ENCODE data around the gene ACSF3.

The ACSF3 gene

DNA sequence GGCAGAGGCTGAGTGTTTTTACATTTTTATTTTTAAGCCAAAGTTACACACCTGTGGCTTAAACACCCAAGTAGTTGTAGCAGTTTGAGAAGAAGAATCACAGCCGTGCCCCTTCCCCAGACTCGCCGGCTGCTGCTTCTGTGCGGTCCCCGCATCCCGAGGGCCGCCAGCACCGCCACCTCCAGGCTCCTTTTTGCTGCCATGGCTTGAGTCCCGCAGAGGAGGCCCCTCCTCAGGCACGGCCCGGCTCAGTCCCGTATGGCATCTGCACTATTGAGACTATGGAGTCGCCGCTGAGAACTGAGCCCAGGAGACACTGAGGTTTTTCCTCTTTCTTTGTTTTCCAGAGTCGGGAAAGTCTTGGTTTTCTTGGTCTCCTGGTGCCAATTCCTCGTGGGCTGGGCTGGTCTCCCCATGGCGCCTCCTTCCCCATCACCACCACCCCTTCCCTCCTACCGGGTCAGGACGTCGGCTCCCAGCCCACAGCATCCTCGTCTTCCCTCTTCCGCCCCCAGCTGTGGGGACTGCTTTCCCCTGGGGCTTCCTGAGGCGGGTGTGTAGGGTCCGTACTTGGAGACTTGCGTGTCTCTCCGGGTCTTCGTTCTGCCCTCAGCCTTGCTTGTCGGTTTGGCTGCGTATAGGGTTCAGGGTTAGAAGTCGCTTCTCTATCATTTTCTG lies 45.3 kb downstream of the ACSF3 start:
- peaks cover 0 to 63% of the 10 kb centered on the region in 2 experiments; a peak in 1 of 3 replicates for H3K36me3 ChIP-seq (ENCODE audit: control insufficient read depth in 2 of 2, insufficient read depth in 1 of 2, low read length in 2 of 2)
- TF ChIP-seq SP3 (tag by site-specific recombination; IDR thresholded peaks at IDR 0.05) (no peak), ZNF423 (tag by site-specific recombination; IDR thresholded peaks at IDR 0.05) (no peak), ZNF549 (tag by site-specific recombination; IDR thresholded peaks at IDR 0.05) (no peak), GFI1B (tag by site-specific recombination; IDR thresholded peaks at IDR 0.05) (no peak), ZNF777 (tag by site-specific recombination; IDR thresholded peaks at IDR 0.05; ENCODE audit: borderline replicate concordance) (no peak), ZBTB1 (tag by site-specific recombination; IDR thresholded peaks at IDR 0.05) (no peak), ZNF76 (tag by site-specific recombination; IDR thresholded peaks at IDR 0.05; ENCODE audit: borderline replicate concordance, low read depth) (no peak), HOXD13 (CRISPR knock-in tag; IDR thresholded peaks at IDR 0.05; ENCODE audit: borderline replicate concordance) (no peak), ZSCAN23 (tag by site-specific recombination; IDR thresholded peaks at IDR 0.05) (no peak), ZNF140 (tag by site-specific recombination; IDR thresholded peaks at IDR 0.05) (no peak), GLI4 (tag by site-specific recombination; IDR thresholded peaks at IDR 0.05) (no peak)
- no peak overlapping the region for H3K4me3 ChIP-seq (ENCODE audit: low read depth, low read length)
- CTCF ChIA-PET, result no interaction called here
- H3K4me1 ChIP-seq (ENCODE audit: control insufficient read depth, insufficient read depth, low read length), result no peaks in the 10 kb centered on the region
- POLR2A ChIA-PET, result no interaction called here
- no peak overlapping the region for H3K27ac ChIP-seq (ENCODE audit: extremely low read depth, low read depth, low read length)
- H3K9me3 ChIP-seq (ENCODE audit: control insufficient read depth, insufficient read depth, low read depth, low read length), result no peaks in the 10 kb centered on the region

DNA sequence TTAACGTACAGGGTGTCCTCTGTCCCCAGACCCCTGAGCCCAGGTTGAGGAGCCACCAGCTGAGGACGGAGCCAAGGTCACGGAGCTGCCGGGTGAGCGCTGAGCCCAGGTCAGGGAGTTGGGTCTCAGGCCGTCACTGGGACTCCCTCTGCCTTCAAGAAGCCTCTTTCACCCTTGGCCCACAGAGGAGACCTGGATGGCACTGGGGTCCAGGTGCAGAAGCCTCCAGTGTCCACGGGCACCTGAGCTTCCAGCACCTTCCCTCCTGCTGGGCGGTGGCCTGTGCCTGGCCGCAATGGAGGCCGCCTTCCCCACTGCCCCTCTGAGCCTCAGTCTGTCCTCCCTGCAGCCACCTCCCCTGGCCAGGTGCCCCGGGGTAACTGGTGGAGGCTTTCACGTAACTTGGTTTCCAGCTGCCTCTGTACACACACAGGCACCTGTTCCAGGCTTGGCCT lies 46.3 kb downstream of the ACSF3 start:
- H3K9me3 ChIP-seq (ENCODE audit: control insufficient read depth, insufficient read depth, low read depth, low read length), result no peaks in the 10 kb centered on the region
- H3K27ac ChIP-seq (ENCODE audit: extremely low read depth, low read depth, low read length), result no peak overlapping the region
- ChIA-PET POLR2A (no interaction called here), CTCF (no interaction called here)
- TF ChIP-seq ZNF521 (tag by site-specific recombination; IDR thresholded peaks at IDR 0.05), result no peak
- H3K36me3 ChIP-seq (ENCODE audit: control insufficient read depth in 2 of 2, insufficient read depth in 1 of 2, low read length in 2 of 2), result peaks cover 0 to 61% of the 10 kb centered on the region in 2 experiments; a peak in 1 of 3 replicates
- H3K4me1 ChIP-seq (ENCODE audit: control insufficient read depth, insufficient read depth, low read length), result no peaks in the 10 kb centered on the region
- no peak overlapping the region for H3K4me3 ChIP-seq (ENCODE audit: low read depth, low read length)

DNA sequence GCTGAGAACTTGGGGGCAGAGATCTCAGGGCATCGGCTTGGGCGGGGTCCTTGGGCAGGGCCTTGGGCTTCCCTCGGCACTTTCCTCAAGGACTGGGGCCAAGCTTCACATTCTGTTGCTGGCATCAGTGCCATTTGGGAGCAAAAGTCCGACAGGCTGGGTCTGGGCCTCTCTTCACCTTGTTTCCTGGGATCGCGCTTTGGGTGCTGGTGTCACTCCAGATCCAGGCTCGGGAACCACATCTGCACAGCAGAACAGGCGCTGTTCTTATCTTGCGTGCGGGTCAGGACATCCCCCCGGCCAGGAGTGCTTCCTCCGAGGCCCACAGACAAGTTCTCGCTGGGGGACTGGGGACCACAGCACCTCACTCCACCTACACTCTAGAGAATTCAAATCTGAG lies 46.7 kb downstream of the ACSF3 start:
- Histone ChIP-seq H3K27ac (ENCODE audit: extremely low read depth, low read depth, low read length) (no peak overlapping the region), H3K9me3 (ENCODE audit: control insufficient read depth, insufficient read depth, low read depth, low read length) (no peaks in the 10 kb centered on the region), H3K4me1 (ENCODE audit: control insufficient read depth, insufficient read depth, low read length) (no peaks in the 10 kb centered on the region), H3K36me3 (ENCODE audit: control insufficient read depth in 2 of 2, insufficient read depth in 1 of 2, low read length in 2 of 2) (peaks cover 0 to 62% of the 10 kb centered on the region in 2 experiments; a peak in 1 of 3 replicates), H3K4me3 (ENCODE audit: low read depth, low read length) (no peak overlapping the region)
- TF ChIP-seq ZIC2 (tag by site-specific recombination; IDR thresholded peaks at IDR 0.05), result no peak
- TF ChIP-seq ZNF585B (tag by site-specific recombination; IDR thresholded peaks at IDR 0.05), result no peak
- TF ChIP-seq, protein P1, sequence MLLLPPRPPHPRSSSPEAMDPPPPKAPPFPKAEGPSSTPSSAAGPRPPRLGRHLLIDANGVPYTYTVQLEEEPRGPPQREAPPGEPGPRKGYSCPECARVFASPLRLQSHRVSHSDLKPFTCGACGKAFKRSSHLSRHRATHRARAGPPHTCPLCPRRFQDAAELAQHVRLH (tag by site-specific recombination; IDR thresholded peaks at IDR 0.05), result no peak
- no peak for TF ChIP-seq ZSCAN23 (tag by site-specific recombination; IDR thresholded peaks at IDR 0.05)
- no peak for TF ChIP-seq ZNF221 (tag by site-specific recombination; IDR thresholded peaks at IDR 0.05; ENCODE audit: borderline replicate concordance)
- TF ChIP-seq ZNF394 (tag by site-specific recombination; IDR thresholded peaks at IDR 0.05; ENCODE audit: borderline replicate concordance), result no peak
- TF ChIP-seq ZNF623 (tag by site-specific recombination; IDR thresholded peaks at IDR 0.05), result no peak
- TF ChIP-seq SCRT1 (tag by site-specific recombination; IDR thresholded peaks at IDR 0.05; ENCODE audit: borderline replicate concordance), result no peak
- ChIA-PET CTCF (no interaction called here), POLR2A (no interaction called here)
